Uterus (tissue), 4 donors: ENCODE results near the gene GNAL. TPM values are rescaled to one million over a fixed set of nuclear protein-coding genes. Genes with fewer than 3 reads are reported as not detected.

Source experiments
- DNase-seq, 2 donors: peaks; one replicate each; pipeline ENCODE4 v3.0.0-alpha.2; 2019 to 2020
- H3K27ac ChIP-seq, 2 donors: fragments of 200-600 bp; sonication (generic); 1 replicate in 1 of 2; 2 replicates in 1 of 2; pipeline ENCODE4 v1.5.1; 2016 to 2018
- H3K27me3 ChIP-seq, 2 donors: fragments of 200-600 bp; sonication (generic); one replicate each; pipeline ENCODE4 v1.5.1; 2018 to 2019; ENCODE audit warnings: control low read depth in 1 of 2
- H3K36me3 ChIP-seq, 2 donors: fragments of 200-600 bp; sonication (generic); one replicate each; pipeline ENCODE4 v1.5.1; 2019; ENCODE audit warnings: control low read depth in 1 of 2
- H3K4me1 ChIP-seq, 2 donors: fragments of 200-600 bp; sonication (generic); one replicate each; pipeline ENCODE4 v1.5.1; 2018 to 2019; ENCODE audit warnings: control low read depth in 1 of 2
- H3K4me3 ChIP-seq, 2 donors: fragments of 200-600 bp; sonication (generic); 1 replicate in 1 of 2; 2 replicates in 1 of 2; pipeline ENCODE4 v1.5.1; 2018 to 2019; ENCODE audit warnings: mild to moderate bottlenecking in 1 of 2
- H3K9me3 ChIP-seq, 2 donors: fragments of 200-600 bp; sonication (generic); one replicate each; pipeline ENCODE4 v1.5.1; 2019; ENCODE audit warnings: control low read depth in 1 of 2
- POLR2A ChIP-seq, 2 donors: fragments of 450-650 bp; IDR thresholded peaks; one replicate each; pipeline ENCODE4 v1.6.1; 2016; ENCODE audit warnings: antibody characterized with exemption in 2 of 2, mild to moderate bottlenecking in 1 of 2, moderate library complexity in 1 of 2
- intact Hi-C: fragments of 100-400 bp; cut with DNase I; formaldehyde crosslinking; loops from one replicate; pipeline ENCODE4 v1.15.1; 2023; ENCODE audit warnings: low total_unique reads
- total RNA-seq, 4 donors: library from RNA; depleted of rRNA in 3 of 4; stranded (reverse); fragments of >200 nt in 3 of 4; gene quantifications; one replicate each; pipeline versions ENCODE4 v1.1.0 to v1.2.4, GENCODE V29; 2014 to 2023
- TF ChIP-seq, protein P1 (sequence below), 4 experiments: fragments of 200-600 bp in 2 of 4; fragments of 450-650 bp in 2 of 4; sonication (generic) in 2 of 4; IDR thresholded peaks; one replicate each; pipeline ENCODE4 v1.5.1; 2016 to 2019; ENCODE audit warnings: antibody characterized with exemption in 4 of 4, mild to moderate bottlenecking in 2 of 4, moderate library complexity in 1 of 4
- donor health status: DM: yes; HTN: yes; CAD: no.

Gene GNAL
- total RNA-seq, 4 donors from 2014 or later = 4.6 to 20.2 (median 13.8) TPM

DNA sequence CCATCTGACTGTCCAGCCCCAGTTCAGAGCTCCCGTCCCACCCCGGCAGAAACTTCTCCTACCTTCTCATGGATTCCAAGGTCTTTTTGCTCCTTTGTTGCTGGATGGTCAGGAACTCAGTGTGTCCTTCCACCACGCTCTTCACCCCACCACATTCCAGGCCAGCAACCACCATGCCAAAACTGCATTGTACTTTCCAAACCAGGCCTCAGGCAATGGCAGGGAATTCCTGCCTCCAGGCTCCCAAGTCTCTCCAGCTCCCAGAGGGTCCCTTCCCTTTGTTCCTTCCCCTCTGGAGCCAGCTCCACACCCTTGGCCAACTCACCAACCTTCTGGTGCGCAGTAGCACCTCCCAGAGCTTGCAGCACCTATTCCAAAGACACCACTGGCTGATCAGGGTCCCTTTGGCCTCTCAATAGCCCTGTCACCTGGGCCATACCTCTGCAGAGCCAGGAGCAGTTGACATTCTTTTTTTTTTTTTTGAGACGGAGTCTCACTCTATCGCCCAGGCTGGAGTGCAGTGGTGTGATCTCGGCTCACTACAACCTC lies 170.3 kb downstream of the GNAL start:
- no peak for DNase-seq
- Histone ChIP-seq H3K4me3 (no peak overlapping the region), H3K4me1 (no peaks in the 10 kb centered on the region), H3K27ac (no peak overlapping the region), H3K36me3 (no peaks in the 10 kb centered on the region), H3K9me3 (no peaks in the 10 kb centered on the region), H3K27me3 (no peaks in the 10 kb centered on the region)
- intact Hi-C loops = no loop called here
- TF ChIP-seq, protein P1, sequence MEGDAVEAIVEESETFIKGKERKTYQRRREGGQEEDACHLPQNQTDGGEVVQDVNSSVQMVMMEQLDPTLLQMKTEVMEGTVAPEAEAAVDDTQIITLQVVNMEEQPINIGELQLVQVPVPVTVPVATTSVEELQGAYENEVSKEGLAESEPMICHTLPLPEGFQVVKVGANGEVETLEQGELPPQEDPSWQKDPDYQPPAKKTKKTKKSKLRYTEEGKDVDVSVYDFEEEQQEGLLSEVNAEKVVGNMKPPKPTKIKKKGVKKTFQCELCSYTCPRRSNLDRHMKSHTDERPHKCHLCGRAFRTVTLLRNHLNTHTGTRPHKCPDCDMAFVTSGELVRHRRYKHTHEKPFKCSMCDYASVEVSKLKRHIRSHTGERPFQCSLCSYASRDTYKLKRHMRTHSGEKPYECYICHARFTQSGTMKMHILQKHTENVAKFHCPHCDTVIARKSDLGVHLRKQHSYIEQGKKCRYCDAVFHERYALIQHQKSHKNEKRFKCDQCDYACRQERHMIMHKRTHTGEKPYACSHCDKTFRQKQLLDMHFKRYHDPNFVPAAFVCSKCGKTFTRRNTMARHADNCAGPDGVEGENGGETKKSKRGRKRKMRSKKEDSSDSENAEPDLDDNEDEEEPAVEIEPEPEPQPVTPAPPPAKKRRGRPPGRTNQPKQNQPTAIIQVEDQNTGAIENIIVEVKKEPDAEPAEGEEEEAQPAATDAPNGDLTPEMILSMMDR (IDR thresholded peaks at IDR 0.05) = no peak
- no peak for TF ChIP-seq POLR2A (IDR thresholded peaks at IDR 0.05)

DNA sequence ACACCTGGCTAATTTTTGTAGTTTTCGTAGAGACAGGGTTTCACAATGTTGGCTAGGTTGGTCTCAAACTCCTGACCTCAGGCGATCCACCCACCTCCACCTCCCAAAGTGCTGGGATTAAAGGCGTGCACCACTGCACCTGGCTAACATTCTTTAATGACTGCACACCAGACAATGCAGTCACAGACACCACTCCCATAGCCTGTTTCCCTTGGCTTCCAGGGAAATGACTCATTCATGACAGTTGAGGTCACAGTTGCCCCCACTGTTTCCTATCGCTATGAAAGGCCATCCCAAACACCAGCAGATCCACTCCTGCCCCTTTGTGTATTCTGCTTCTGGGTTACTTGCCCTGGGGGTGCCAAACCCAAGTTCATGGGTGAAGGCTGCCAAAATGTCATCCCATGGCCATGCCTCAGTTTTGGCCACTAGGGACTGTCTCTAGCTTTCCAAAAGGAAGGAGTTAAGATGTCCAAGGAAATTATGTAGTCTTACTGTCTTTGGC lies 170.9 kb downstream of the GNAL start:
- Histone ChIP-seq H3K4me3 (no peak overlapping the region), H3K4me1 (no peaks in the 10 kb centered on the region), H3K36me3 (no peaks in the 10 kb centered on the region), H3K9me3 (no peaks in the 10 kb centered on the region), H3K27ac (no peak overlapping the region), H3K27me3 (no peaks in the 10 kb centered on the region)
- intact Hi-C loops = no loop called here
- DNase-seq = no peak
- TF ChIP-seq POLR2A (IDR thresholded peaks at IDR 0.05) = no peak
- TF ChIP-seq, protein P1 (IDR thresholded peaks at IDR 0.05) = no peak

DNA sequence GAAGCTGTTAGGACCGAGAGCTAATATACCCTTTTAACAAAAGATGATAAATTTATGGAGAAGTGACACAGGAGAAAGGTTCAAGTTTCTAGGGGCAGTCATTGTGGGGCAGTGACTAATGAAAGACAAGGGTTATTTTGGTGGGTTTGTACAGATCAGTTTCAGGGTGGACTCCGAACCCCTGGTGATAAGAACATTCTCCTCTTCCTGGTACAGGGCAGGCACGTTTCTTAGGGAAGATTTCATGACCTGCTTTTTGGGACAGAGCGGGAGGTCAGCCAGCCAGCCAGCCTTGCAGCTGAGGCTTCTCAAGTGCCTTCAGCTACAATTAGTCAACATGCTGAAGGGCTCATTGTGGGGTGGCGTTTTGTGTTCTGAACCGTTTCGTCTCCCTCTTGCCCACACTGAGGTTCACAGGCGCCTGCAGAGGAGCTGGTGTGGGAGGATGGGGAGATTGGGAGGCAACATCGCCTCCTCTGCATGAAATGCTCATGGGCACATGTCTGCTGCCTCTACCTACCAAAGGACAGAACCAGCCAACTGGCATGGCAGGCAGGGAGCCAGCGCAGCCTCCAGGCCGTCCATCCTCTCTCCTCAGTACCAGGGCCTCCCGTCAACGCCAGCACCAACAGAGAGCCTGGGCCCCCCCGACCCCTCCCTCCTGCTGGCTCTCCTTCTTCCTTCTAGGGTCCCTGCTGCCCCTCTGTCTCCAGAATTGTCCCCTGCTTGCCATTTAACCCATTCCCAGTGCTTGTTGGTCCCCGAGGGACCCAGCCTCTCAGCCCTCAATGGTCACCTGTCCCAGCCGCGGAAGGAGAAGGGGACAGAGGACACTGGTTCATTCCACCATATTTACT lies 171.8 kb downstream of the GNAL start:
- DNase-seq = no peak
- no peak for TF ChIP-seq POLR2A (IDR thresholded peaks at IDR 0.05)
- TF ChIP-seq, protein P1 (IDR thresholded peaks at IDR 0.05) = no peak
- no peak overlapping the region for H3K4me3 ChIP-seq
- intact Hi-C loops = no loop called here
- H3K9me3 ChIP-seq = no peaks in the 10 kb centered on the region
- no peaks in the 10 kb centered on the region for H3K4me1 ChIP-seq
- H3K36me3 ChIP-seq = no peaks in the 10 kb centered on the region
- H3K27me3 ChIP-seq = no peaks in the 10 kb centered on the region
- no peak overlapping the region for H3K27ac ChIP-seq

DNA sequence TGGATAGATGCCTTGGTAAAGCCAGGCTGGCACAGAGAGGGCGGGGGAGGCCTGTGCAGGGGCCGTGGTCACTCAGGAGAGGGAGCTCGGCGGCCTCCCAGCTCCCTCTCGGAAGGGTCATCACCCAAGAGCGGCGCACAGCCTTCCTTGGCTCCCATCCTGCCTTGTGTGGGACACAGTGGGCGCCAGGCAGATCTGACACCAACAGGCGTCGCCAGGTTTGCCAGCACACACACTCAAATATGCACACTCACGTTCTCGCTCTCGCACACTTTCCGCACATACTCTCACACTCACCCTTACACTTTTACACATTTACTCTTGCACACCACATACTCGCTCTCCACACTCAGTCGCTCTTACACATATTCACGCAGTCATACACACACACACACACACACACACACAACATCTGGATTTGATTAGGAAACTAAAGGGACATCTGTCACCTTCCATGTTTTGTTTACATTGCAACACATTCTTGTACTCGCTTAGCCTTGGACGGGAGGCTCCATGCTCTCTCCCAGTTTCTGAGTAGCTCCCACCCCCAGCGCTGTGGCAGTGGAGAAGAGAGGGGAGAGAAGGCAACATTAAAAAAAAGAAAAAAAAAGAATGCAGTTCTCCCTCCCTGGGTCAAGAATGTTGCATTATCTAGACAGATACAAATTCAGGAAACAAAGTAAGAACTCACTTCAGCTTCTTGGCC lies 172.7 kb downstream of the GNAL start:
- intact Hi-C loops = no loop called here
- TF ChIP-seq, protein P1 (IDR thresholded peaks at IDR 0.05) = no peak
- TF ChIP-seq POLR2A (IDR thresholded peaks at IDR 0.05) = no peak
- no peaks in the 10 kb centered on the region for H3K9me3 ChIP-seq
- H3K36me3 ChIP-seq = no peaks in the 10 kb centered on the region
- no peak for DNase-seq
- no peaks in the 10 kb centered on the region for H3K27me3 ChIP-seq
- no peaks in the 10 kb centered on the region for H3K4me1 ChIP-seq
- H3K27ac ChIP-seq = no peak overlapping the region
- no peak overlapping the region for H3K4me3 ChIP-seq
